KMS-11 (cell line): ENCODE measurements around the gene OXLD1.

ENCODE experiments used
- H2AFZ ChIP-seq: fragments of 200-600 bp; sonication (generic); 2 replicates; pipeline ENCODE4 v1.6.1; 2016; ENCODE audit warnings: antibody characterized with exemption, mixed run types, low read depth
- H3K27ac ChIP-seq: fragments of 200-600 bp; sonication (generic); 2 replicates; pipeline ENCODE4 v1.6.1; 2016; ENCODE audit warnings: mild to moderate bottlenecking, mixed run types
- H3K27me3 ChIP-seq: fragments of 200-600 bp; sonication (generic); 2 replicates; pipeline ENCODE4 v1.6.1; 2017; ENCODE audit warnings: mild to moderate bottlenecking, low read depth, mixed run types, moderate library complexity; ENCODE audit not compliant: insufficient read depth
- H3K36me3 ChIP-seq: fragments of 200-600 bp; sonication (generic); 2 replicates; pipeline ENCODE4 v1.6.1; 2017; ENCODE audit warnings: mild to moderate bottlenecking, mixed run types; ENCODE audit not compliant: insufficient read depth
- H3K4me1 ChIP-seq: fragments of 200-600 bp; sonication (generic); 2 replicates; pipeline ENCODE4 v1.6.1; 2016; ENCODE audit warnings: mild to moderate bottlenecking, low read depth, mixed run types; ENCODE audit not compliant: poor library complexity, severe bottlenecking
- H3K4me2 ChIP-seq: fragments of 200-600 bp; sonication (generic); 2 replicates; pipeline ENCODE4 v1.7.0; 2016; ENCODE audit warnings: mild to moderate bottlenecking, mixed run types
- H3K4me3 ChIP-seq: fragments of 200-600 bp; sonication (generic); IDR thresholded peaks from 2 replicates; pipeline ENCODE4 v1.6.1; 2017; ENCODE audit warnings: low read depth, low read length, mixed read lengths; ENCODE audit not compliant: insufficient read depth
- H3K79me2 ChIP-seq: fragments of 200-600 bp; sonication (generic); 2 replicates; pipeline ENCODE4 v1.6.1; 2016; ENCODE audit warnings: low read depth, mixed run types; ENCODE audit not compliant: insufficient read depth
- H3K9ac ChIP-seq: fragments of 200-600 bp; sonication (generic); 2 replicates; pipeline ENCODE4 v1.6.1; 2016; ENCODE audit warnings: mild to moderate bottlenecking, mixed run types
- H4K20me1 ChIP-seq: fragments of 200-600 bp; sonication (generic); 2 replicates; pipeline ENCODE4 v1.6.1; 2016; ENCODE audit warnings: mild to moderate bottlenecking, mixed run types; ENCODE audit not compliant: insufficient read depth
- TF ChIP-seq, protein P1 (sequence below): fragments of 200-600 bp; sonication (generic); conservative IDR thresholded peaks from 2 replicates; pipeline ENCODE4 v1.6.1; 2017; ENCODE audit warnings: low read depth, mild to moderate bottlenecking, antibody characterized with exemption, low read length, moderate library complexity, mixed read lengths

Gene OXLD1

DNA sequence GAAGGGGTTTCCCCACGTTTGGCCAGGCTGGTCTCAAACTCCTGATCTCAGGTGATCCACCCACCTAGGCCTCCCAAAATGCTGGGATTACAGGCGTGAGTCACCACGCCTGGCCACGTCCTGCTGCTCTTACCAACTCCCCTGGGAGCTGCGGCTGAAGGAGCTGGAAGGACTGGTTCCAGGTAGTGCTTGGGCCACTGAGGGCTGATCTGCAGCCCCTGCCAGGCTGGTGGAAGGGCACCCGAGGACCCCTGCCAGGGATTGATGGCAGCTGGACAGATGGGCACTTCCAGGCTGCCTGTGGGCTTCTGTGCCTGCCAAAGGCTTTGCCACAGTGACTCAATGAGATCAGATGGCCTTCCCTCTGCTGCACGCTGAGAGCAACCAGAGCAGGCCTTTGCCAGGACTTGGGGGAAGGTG, 2.3 kb downstream of the OXLD1 start:
- Histone ChIP-seq H4K20me1 (no peaks in the 10 kb centered on the region), H3K4me2 (no peak overlapping the region), H3K9ac (no peak overlapping the region)

DNA sequence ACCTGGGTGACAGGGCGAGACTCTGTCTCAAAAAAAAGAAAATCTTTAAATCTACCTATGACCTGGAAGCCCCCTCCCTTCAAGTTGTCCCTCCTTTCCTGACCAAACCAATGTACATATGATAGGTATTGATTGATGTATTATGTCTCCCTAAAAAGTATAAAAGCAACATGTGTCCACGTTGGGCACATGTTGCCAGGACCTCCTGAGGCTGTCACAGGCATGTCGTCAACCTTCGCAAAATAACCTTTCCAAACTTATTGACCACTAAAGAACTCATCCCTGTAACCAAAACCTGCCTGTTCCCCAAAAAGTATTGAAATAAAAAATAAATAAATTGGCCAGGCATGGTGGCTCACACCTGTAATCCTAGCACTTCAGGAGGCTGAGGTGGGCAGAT, 4.4 kb downstream of the OXLD1 start:
- Histone ChIP-seq H3K27ac (no peak overlapping the region), H3K4me2 (no peak overlapping the region), H3K27me3 (no peaks in the 10 kb centered on the region), H3K4me1 (peaks cover 15% of the 10 kb centered on the region), H3K9ac (no peak overlapping the region), H3K79me2 (peaks cover 19% of the 10 kb centered on the region), H3K36me3 (no peaks in the 10 kb centered on the region), H2AFZ (no peak overlapping the region), H4K20me1 (no peaks in the 10 kb centered on the region), H3K4me3 (no peak overlapping the region)
- TF ChIP-seq, protein P1, sequence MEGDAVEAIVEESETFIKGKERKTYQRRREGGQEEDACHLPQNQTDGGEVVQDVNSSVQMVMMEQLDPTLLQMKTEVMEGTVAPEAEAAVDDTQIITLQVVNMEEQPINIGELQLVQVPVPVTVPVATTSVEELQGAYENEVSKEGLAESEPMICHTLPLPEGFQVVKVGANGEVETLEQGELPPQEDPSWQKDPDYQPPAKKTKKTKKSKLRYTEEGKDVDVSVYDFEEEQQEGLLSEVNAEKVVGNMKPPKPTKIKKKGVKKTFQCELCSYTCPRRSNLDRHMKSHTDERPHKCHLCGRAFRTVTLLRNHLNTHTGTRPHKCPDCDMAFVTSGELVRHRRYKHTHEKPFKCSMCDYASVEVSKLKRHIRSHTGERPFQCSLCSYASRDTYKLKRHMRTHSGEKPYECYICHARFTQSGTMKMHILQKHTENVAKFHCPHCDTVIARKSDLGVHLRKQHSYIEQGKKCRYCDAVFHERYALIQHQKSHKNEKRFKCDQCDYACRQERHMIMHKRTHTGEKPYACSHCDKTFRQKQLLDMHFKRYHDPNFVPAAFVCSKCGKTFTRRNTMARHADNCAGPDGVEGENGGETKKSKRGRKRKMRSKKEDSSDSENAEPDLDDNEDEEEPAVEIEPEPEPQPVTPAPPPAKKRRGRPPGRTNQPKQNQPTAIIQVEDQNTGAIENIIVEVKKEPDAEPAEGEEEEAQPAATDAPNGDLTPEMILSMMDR, result no peak

More for the DNA sequence above, 2.3 kb downstream of the OXLD1 start:
- TF ChIP-seq, protein P1, result no peak
- no peaks in the 10 kb centered on the region for H3K27me3 ChIP-seq
- H3K4me3 ChIP-seq, result no peak overlapping the region
- H3K79me2 ChIP-seq, result peaks cover 39% of the 10 kb centered on the region
- H3K27ac ChIP-seq, result no peak overlapping the region
- no peaks in the 10 kb centered on the region; the same call in 1 of the 2 replicates for H3K36me3 ChIP-seq
- no peak overlapping the region for H2AFZ ChIP-seq
- peaks cover 24% of the 10 kb centered on the region for H3K4me1 ChIP-seq

DNA sequence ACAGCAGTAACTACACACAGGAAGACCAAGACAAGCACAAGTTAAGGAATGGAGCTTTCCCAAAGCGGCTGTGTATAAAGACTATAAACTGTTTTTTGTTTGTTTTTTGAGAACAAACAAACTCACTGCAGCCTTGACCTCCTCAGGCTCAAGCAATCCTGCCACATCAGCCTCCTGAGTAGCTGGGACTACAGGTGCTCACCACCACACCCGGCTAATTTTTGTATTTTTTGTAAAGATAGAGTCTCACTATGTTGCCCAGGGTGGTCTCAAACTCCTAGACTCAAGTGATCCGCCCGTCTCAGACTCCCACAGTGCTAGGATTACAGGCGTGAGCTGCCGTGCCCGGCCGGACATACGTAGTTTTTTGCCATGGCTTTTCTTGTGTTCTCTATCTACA, 6.0 kb downstream of the OXLD1 start:
- TF ChIP-seq, protein P1, result no peak
- H3K4me3 ChIP-seq, result no peak overlapping the region
- no peaks in the 10 kb centered on the region for H3K27me3 ChIP-seq
- H3K27ac ChIP-seq, result no peak overlapping the region
- no peak overlapping the region for H3K4me2 ChIP-seq
- no peaks in the 10 kb centered on the region for H4K20me1 ChIP-seq
- H3K36me3 ChIP-seq, result no peaks in the 10 kb centered on the region
- H2AFZ ChIP-seq, result no peak overlapping the region
- H3K4me1 ChIP-seq, result peaks cover 25% of the 10 kb centered on the region
- H3K79me2 ChIP-seq, result peaks cover 8% of the 10 kb centered on the region
- H3K9ac ChIP-seq, result no peak overlapping the region

DNA sequence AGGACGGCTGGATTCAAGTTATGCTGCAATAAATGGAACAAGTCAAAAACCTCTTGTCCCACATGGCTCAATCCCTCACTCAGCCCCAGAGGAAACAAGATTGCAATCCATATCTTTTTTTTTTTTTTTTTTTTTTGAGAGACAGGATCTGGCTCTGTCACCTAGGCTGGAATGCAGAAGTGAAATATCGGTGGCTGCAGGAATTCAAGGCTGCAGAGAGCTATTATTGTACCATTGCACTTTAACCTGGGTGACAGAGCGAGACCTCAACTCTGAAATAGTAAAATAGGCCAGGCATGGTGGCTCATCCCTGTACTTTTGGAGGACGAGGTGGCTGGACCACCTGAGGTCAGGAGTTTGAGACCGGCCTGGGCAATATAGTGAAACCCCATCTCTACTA, 7.4 kb downstream of the OXLD1 start:
- H3K4me1 ChIP-seq, result peaks cover 21% of the 10 kb centered on the region
- H3K79me2 ChIP-seq, result no peaks in the 10 kb centered on the region
- no peak overlapping the region for H3K4me3 ChIP-seq
- H3K27me3 ChIP-seq, result no peaks in the 10 kb centered on the region
- H3K4me2 ChIP-seq, result no peak overlapping the region
- H3K27ac ChIP-seq, result no peak overlapping the region
- no peak overlapping the region for H2AFZ ChIP-seq
- H4K20me1 ChIP-seq, result no peaks in the 10 kb centered on the region
- no peak overlapping the region for H3K9ac ChIP-seq
- TF ChIP-seq, protein P1, result no peak
- H3K36me3 ChIP-seq, result no peaks in the 10 kb centered on the region
